Keratinocyte (primary cell): ENCODE data around the gene ATP5IF1. TPM values are rescaled to one million over a fixed set of nuclear protein-coding genes. Genes with fewer than 3 reads are reported as not detected.

ENCODE experiments used
- DNase-seq: peaks from one replicate; pipeline ENCODE4 v3.0.0-alpha.2; 2011; ENCODE audit warnings: low read depth, missing footprints, low spot score
- FAIRE-seq: peaks from 2 replicates; lab custom pipeline; 2011; peaks lifted over from hg19 to GRCh38; lab: Jason Lieb, UNC
- H2AFZ ChIP-seq: 2 replicates; pipeline ENCODE4 v1.6.0; 2012; ENCODE audit warnings: low read length, control low read depth, inconsistent platforms; ENCODE audit not compliant: control insufficient read depth
- H3K27ac ChIP-seq: 2 replicates; pipeline ENCODE4 v1.5.1; 2011; ENCODE audit warnings: low read length; ENCODE audit not compliant: control insufficient read depth, insufficient read depth
- H3K27me3 ChIP-seq: 3 replicates; pipeline ENCODE4 v1.6.0; 2011; ENCODE audit warnings: low read length; ENCODE audit not compliant: control insufficient read depth, insufficient read depth; ENCODE audit errors: extremely low read depth
- H3K36me3 ChIP-seq, 2 experiments: 2 replicates in 1 of 2; 3 replicates in 1 of 2; pipeline ENCODE4 v1.5.1; 2011; ENCODE audit warnings: low read length in 2 of 2, mild to moderate bottlenecking in 1 of 2; ENCODE audit not compliant: control insufficient read depth in 2 of 2, insufficient read depth in 2 of 2; ENCODE audit errors: extremely low read depth in 1 of 2
- H3K4me1 ChIP-seq: 3 replicates; pipeline ENCODE4 v1.5.1; 2011; ENCODE audit warnings: low read length; ENCODE audit not compliant: control insufficient read depth, insufficient read depth; ENCODE audit errors: extremely low read depth
- H3K4me2 ChIP-seq: 3 replicates; pipeline ENCODE4 v1.6.0; 2011; ENCODE audit warnings: low read depth, low read length; ENCODE audit not compliant: control insufficient read depth, insufficient read depth; ENCODE audit errors: extremely low read depth
- H3K4me3 ChIP-seq, 3 experiments: fragments of 200-600 bp in 1 of 3; sonication (generic) in 1 of 3; 2 replicates in 2 of 3; 3 replicates in 1 of 3; pipeline ENCODE4 v1.5.1; 2011 to 2016; ENCODE audit warnings: low read length in 3 of 3, mild to moderate bottlenecking in 3 of 3, control low read depth in 2 of 3, inconsistent platforms in 1 of 3, low read depth in 1 of 3, mixed read lengths in 1 of 3, mixed run types in 1 of 3, moderate library complexity in 1 of 3; ENCODE audit not compliant: control insufficient read depth in 2 of 3, insufficient read depth in 2 of 3; ENCODE audit errors: extremely low read depth in 1 of 3
- H3K79me2 ChIP-seq: 2 replicates; pipeline ENCODE4 v1.6.0; 2012; ENCODE audit warnings: low read length; ENCODE audit not compliant: control insufficient read depth, insufficient read depth
- H3K9ac ChIP-seq: 3 replicates; pipeline ENCODE4 v1.6.0; 2011; ENCODE audit warnings: low read length; ENCODE audit not compliant: control insufficient read depth, insufficient read depth; ENCODE audit errors: extremely low read depth
- H3K9me1 ChIP-seq: 3 replicates; pipeline ENCODE4 v1.6.0; 2011; ENCODE audit warnings: low read length; ENCODE audit not compliant: control insufficient read depth, insufficient read depth; ENCODE audit errors: extremely low read depth
- H3K9me3 ChIP-seq: 2 replicates; pipeline ENCODE4 v1.5.1; 2012; ENCODE audit warnings: low read depth, low read length; ENCODE audit not compliant: control insufficient read depth
- H4K20me1 ChIP-seq: 3 replicates; pipeline ENCODE4 v1.6.0; 2011; ENCODE audit warnings: low read length; ENCODE audit not compliant: control insufficient read depth, insufficient read depth; ENCODE audit errors: extremely low read depth
- CTCF ChIP-seq, 3 experiments: IDR thresholded peaks in 1 of 3; conservative IDR thresholded peaks in 1 of 3; optimal IDR thresholded peaks in 1 of 3; 2 replicates in 2 of 3; 3 replicates in 1 of 3; pipeline versions ENCODE3 to v1.5.1; 2011; ENCODE audit warnings: low read length in 3 of 3, mild to moderate bottlenecking in 3 of 3, moderate library complexity in 2 of 3, control low read depth in 1 of 3, inconsistent platforms in 1 of 3; ENCODE audit not compliant: insufficient read depth in 2 of 3; ENCODE audit errors: extremely low read depth in 1 of 3
- EZH2 ChIP-seq: IDR thresholded peaks from one replicate; pipeline ENCODE4 v1.6.1; 2012; ENCODE audit warnings: inconsistent platforms, mild to moderate bottlenecking, low read length, moderate library complexity
- dilution Hi-C: fragments of 300-500 bp; cut with MboI; formaldehyde crosslinking; loops from one replicate; pipeline ENCODE4 v1.7.0; 2020; ENCODE audit warnings: low sequenced_read_pairs; ENCODE audit not compliant: extremely low pct_ligation_motif_present
- polyA plus RNA-seq, 5 experiments: library from polyadenylated mRNA; depleted of rRNA in 3 of 5; stranded (reverse) in 3 of 5; stranded (forward) in 1 of 5; unstranded in 1 of 5; fragments of >200 nt; gene quantifications; 1 replicate in 1 of 5; 2 replicates in 3 of 5; 3 replicates in 1 of 5; pipeline versions ENCODE4 v1.2.1 to v1.2.3, GENCODE V29; 2011 to 2012; ENCODE audit warnings: missing spikeins in 2 of 5, low read depth in 1 of 5, low replicate concordance in 1 of 5

ATP5IF1 gene
- polyA plus RNA-seq, 1 donor (not counting 4 experiments of a cell fraction or from before 2014, with no cell fraction given) = 332 TPM

DNA sequence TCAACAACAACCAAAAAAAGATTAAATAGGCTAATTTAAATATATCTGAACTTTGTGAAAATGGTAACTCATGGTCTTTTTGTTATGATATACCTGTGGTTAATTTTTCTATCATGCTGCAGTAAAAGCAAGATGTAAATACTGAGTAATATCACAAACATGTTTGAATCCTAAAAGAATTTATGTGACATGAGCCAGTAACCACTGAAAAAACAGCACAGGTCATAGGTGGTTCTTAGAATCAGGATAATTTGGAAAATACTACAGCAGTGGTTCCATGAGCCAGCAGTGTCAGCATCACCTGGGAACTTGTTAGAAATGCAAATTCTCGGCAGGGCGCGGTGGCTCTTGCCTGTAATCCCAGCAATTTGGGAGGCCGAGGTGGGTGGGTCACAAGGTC is 4.1 kb downstream of the ATP5IF1 start:
- Histone ChIP-seq H2AFZ (no peak overlapping the region), H4K20me1 (no peaks in the 10 kb centered on the region), H3K36me3 (peaks cover 6 to 7% of the 10 kb centered on the region in 2 experiments), H3K27me3 (no peaks in the 10 kb centered on the region), H3K9me1 (no peaks in the 10 kb centered on the region), H3K4me2 (no peak overlapping the region), H3K79me2 (peaks cover 22% of the 10 kb centered on the region), H3K9me3 (no peaks in the 10 kb centered on the region), H3K27ac (no peak overlapping the region), H3K9ac (no peak overlapping the region), H3K4me1 (peaks cover 47% of the 10 kb centered on the region), H3K4me3 (no peak overlapping the region)
- dilution Hi-C loops = no loop called here
- FAIRE-seq (no peak), DNase-seq (no peak)
- TF ChIP-seq CTCF (optimal IDR thresholded peaks at IDR 0.05 in 1 of 3, IDR thresholded peaks at IDR 0.05 in 1 of 3, conservative IDR thresholded peaks at IDR 0.05 in 1 of 3; ENCODE audit: extremely low read depth in 1 of 3, insufficient read depth in 2 of 3, low read length in 3 of 3) = no peak
- no peak for TF ChIP-seq EZH2

DNA sequence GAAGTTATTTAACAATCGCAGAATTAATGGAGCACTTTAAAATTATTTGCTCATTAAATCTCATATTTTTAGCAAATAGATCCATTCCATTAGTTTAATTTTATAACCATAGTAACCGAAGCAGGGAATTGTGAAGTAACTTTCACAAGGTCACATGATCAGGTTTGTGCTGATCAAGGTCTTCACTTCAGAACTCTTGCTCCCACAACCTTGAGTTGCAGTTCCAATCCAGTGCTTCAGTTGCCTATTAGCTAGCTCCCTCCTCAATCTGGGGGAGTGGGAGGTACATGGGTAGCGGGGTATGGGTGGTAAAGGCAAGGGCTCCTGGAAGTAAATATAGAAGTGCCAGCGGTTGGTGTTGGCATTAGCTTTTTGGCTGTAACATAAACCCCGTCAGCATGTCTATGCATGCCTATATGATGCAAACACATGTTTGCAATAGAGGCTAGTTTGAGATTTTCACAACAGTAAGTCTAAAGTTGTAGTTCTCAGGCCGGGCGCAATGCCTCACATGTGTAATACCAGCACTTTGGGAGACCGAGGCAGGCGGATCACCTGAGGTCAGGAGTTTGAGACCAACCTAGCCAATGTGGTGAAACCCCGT is 5.8 kb downstream of the ATP5IF1 start:
- TF ChIP-seq CTCF (optimal IDR thresholded peaks at IDR 0.05 in 1 of 3, IDR thresholded peaks at IDR 0.05 in 1 of 3, conservative IDR thresholded peaks at IDR 0.05 in 1 of 3; ENCODE audit: extremely low read depth in 1 of 3, insufficient read depth in 2 of 3, low read length in 3 of 3) (no peak), EZH2 (no peak)
- H3K79me2 ChIP-seq = peaks cover 14% of the 10 kb centered on the region
- H3K4me3 ChIP-seq = peak overlapping the region in 1 of 3 experiments; percentile 52
- peaks cover 44% of the 10 kb centered on the region for H3K4me1 ChIP-seq
- H3K36me3 ChIP-seq = peaks cover 6 to 7% of the 10 kb centered on the region in 2 experiments
- H3K27me3 ChIP-seq = no peaks in the 10 kb centered on the region
- H3K9ac ChIP-seq = peak overlapping the region; percentile 75
- dilution Hi-C loops = no loop called here
- peak overlapping the region; percentile 94 for H3K27ac ChIP-seq
- H2AFZ ChIP-seq = peak overlapping the region; percentile 94
- H3K9me1 ChIP-seq = no peaks in the 10 kb centered on the region
- no peak for DNase-seq
- H4K20me1 ChIP-seq = no peaks in the 10 kb centered on the region
- peak; percentile 79 for FAIRE-seq
- H3K9me3 ChIP-seq = no peaks in the 10 kb centered on the region
- peak overlapping the region; percentile 98 for H3K4me2 ChIP-seq
